Neuronal stem cell (in vitro differentiated cells): ENCODE data around the gene MRPL24.
"Not testable (repeated sequence)": the region's sequence is repeated elsewhere in the genome, so short reads cannot be mapped to it uniquely, and the experiment has no call there.

Source experiments
- DNase-seq: peaks from one replicate; pipeline ENCODE4 v3.0.0-alpha.2; 2013; ENCODE audit warnings: low spot score
- H2AFZ ChIP-seq: one replicate; pipeline ENCODE4 v1.6.1; 2013; ENCODE audit warnings: mild to moderate bottlenecking, low read length, inconsistent platforms
- H2AK5ac ChIP-seq: 2 replicates; pipeline ENCODE4 v1.6.1; 2013; ENCODE audit warnings: low read depth, mild to moderate bottlenecking, inconsistent platforms, low read length, moderate library complexity, mixed read lengths
- H2BK120ac ChIP-seq: 2 replicates; pipeline ENCODE4 v1.6.1; 2013; ENCODE audit warnings: low read depth, mild to moderate bottlenecking, inconsistent platforms, low read length, moderate library complexity, mixed read lengths
- H2BK12ac ChIP-seq: one replicate; pipeline ENCODE4 v1.6.1; 2013; ENCODE audit warnings: low read length, inconsistent platforms
- H2BK15ac ChIP-seq: 2 replicates; pipeline ENCODE4 v1.6.1; 2013; ENCODE audit warnings: mild to moderate bottlenecking, low read length, inconsistent platforms, mixed read lengths
- H2BK5ac ChIP-seq: one replicate; pipeline ENCODE4 v1.6.1; 2013; ENCODE audit warnings: inconsistent platforms, mild to moderate bottlenecking, low read length, moderate library complexity
- H3K14ac ChIP-seq: one replicate; pipeline ENCODE4 v1.6.1; 2013; ENCODE audit warnings: low read length, inconsistent platforms
- H3K18ac ChIP-seq: 2 replicates; pipeline ENCODE4 v1.6.1; 2013; ENCODE audit warnings: low read length, inconsistent platforms
- H3K23ac ChIP-seq: 2 replicates; pipeline ENCODE4 v1.6.1; 2013; ENCODE audit warnings: low read depth, mild to moderate bottlenecking, mixed read lengths, low read length, inconsistent platforms; ENCODE audit not compliant: poor library complexity
- H3K27ac ChIP-seq: replicated peaks from 3 replicates; pipeline ENCODE4 v1.5.1; 2013; ENCODE audit warnings: low read length, inconsistent platforms
- H3K27me3 ChIP-seq, 3 experiments: 2 replicates each; pipeline ENCODE4 v1.6.1; 2013; ENCODE audit warnings: low read length in 3 of 3, mild to moderate bottlenecking in 2 of 3, inconsistent platforms in 1 of 3, low read depth in 1 of 3, mixed read lengths in 1 of 3, moderate library complexity in 1 of 3; ENCODE audit not compliant: control insufficient read depth in 3 of 3, insufficient read depth in 3 of 3
- H3K36me3 ChIP-seq, 2 donors: replicated peaks in 1 of 2; 2 replicates each; pipeline ENCODE4 v1.6.1; 2013; ENCODE audit warnings: low read length in 2 of 2; ENCODE audit not compliant: control insufficient read depth in 2 of 2, insufficient read depth in 2 of 2
- H3K4ac ChIP-seq: 2 replicates; pipeline ENCODE4 v1.6.1; 2013; ENCODE audit warnings: inconsistent platforms, mild to moderate bottlenecking, low read length, moderate library complexity
- H3K4me1 ChIP-seq, 2 donors: 1 replicate in 1 of 2; 2 replicates in 1 of 2; pipeline ENCODE4 v1.6.1; 2013; ENCODE audit warnings: low read length in 2 of 2, low read depth in 1 of 2; ENCODE audit not compliant: control insufficient read depth in 2 of 2, insufficient read depth in 1 of 2
- H3K4me2 ChIP-seq: one replicate; pipeline ENCODE4 v1.6.1; 2013; ENCODE audit warnings: mild to moderate bottlenecking, low read length, inconsistent platforms; ENCODE audit not compliant: insufficient read depth, poor library complexity, severe bottlenecking
- H3K4me3 ChIP-seq, 2 donors: 2 replicates each; pipeline ENCODE4 v1.5.1; 2013; ENCODE audit warnings: low read length in 2 of 2, mild to moderate bottlenecking in 2 of 2, inconsistent platforms in 1 of 2, moderate library complexity in 1 of 2
- H3K79me1 ChIP-seq: one replicate; pipeline ENCODE4 v1.6.1; 2013; ENCODE audit warnings: low read depth, mild to moderate bottlenecking, inconsistent platforms, low read length, moderate library complexity
- H3K9ac ChIP-seq: one replicate; pipeline ENCODE4 v1.6.1; 2013; ENCODE audit warnings: mild to moderate bottlenecking, low read depth, low read length, inconsistent platforms; ENCODE audit not compliant: poor library complexity
- H3K9me3 ChIP-seq, 2 donors: replicated peaks in 1 of 2; 2 replicates each; pipeline versions ENCODE3 to v1.6.1; 2013; ENCODE audit warnings: low read length in 2 of 2, mild to moderate bottlenecking in 2 of 2, inconsistent platforms in 1 of 2, low read depth in 1 of 2, mixed read lengths in 1 of 2, moderate library complexity in 1 of 2; ENCODE audit not compliant: control insufficient read depth in 2 of 2, insufficient read depth in 1 of 2
- H4K8ac ChIP-seq: one replicate; pipeline ENCODE4 v1.6.1; 2013; ENCODE audit warnings: low read depth, mild to moderate bottlenecking, inconsistent platforms, low read length, moderate library complexity
- H4K91ac ChIP-seq: one replicate; pipeline ENCODE4 v1.6.1; 2013; ENCODE audit warnings: low read length, low read depth, mild to moderate bottlenecking, inconsistent platforms; ENCODE audit not compliant: poor library complexity
- WGBS, 2 donors: extraction: QIAGEN DNeasy Blood & Tissue Kit; methylation state at CpG; one replicate each; pipeline ENCODE4 v1.1.7; 2013; ENCODE audit warnings: missing lambda C conversion rate in 2 of 2, mixed read lengths in 1 of 2; ENCODE audit not compliant: insufficient read length in 2 of 2, insufficient replicate concordance in 1 of 2; ENCODE audit errors: extremely low coverage in 2 of 2; 5-methylcytosine and 5-hydroxymethylcytosine counted together

MRPL24 gene

GRCh38 chr1:156766298-156767100 lies 25.6 kb upstream of the MRPL24 start:
- Histone ChIP-seq H2BK120ac (no peak overlapping the region), H4K8ac (no peak overlapping the region), H3K23ac (no peak overlapping the region), H3K9me3 (no peaks in the 10 kb centered on the region), H3K79me1 (peaks cover 4% of the 10 kb centered on the region), H3K18ac (no peak overlapping the region), H2AFZ (peak overlapping the region; percentile 79), H3K4me1 (peaks cover 14 to 16% of the 10 kb centered on the region in 2 donors), H3K14ac (no peak overlapping the region), H3K9ac (peak overlapping the region; percentile 14), H3K4me2 (peak overlapping the region; percentile 63), H2BK12ac (no peak overlapping the region), H3K36me3 (peaks cover 5 to 26% of the 10 kb centered on the region in 2 donors), H3K27me3 (no peaks in the 10 kb centered on the region), H3K27ac (no peak overlapping the region), H2BK5ac (no peak overlapping the region), H2AK5ac (no peak overlapping the region), H2BK15ac (no peak overlapping the region), H4K91ac (no peak overlapping the region), H3K4me3 (peak overlapping the region; percentile 73 to 83), H3K4ac (no peak overlapping the region)
- no CpG with 5 or more reads among the region's 14 CpGs for WGBS, 2 donors
- DNase-seq, result no peak

GRCh38 chr1:156765666-156766065 lies 24.8 kb upstream of the MRPL24 start:
- H4K91ac ChIP-seq, result no peak overlapping the region
- H3K36me3 ChIP-seq, result peaks cover 0 to 18% of the 10 kb centered on the region in 2 donors
- H3K4me2 ChIP-seq, result no peak overlapping the region
- no peak overlapping the region for H3K23ac ChIP-seq
- no peaks in the 10 kb centered on the region for H3K9me3 ChIP-seq
- H2BK5ac ChIP-seq, result no peak overlapping the region
- H3K9ac ChIP-seq, result no peak overlapping the region
- peaks cover 4% of the 10 kb centered on the region for H3K79me1 ChIP-seq
- no peaks in the 10 kb centered on the region for H3K27me3 ChIP-seq
- H2BK120ac ChIP-seq, result no peak overlapping the region
- DNase-seq, result no peak
- peak overlapping the region in 1 of 2 donors; percentile 83 for H3K4me3 ChIP-seq
- no peak overlapping the region for H4K8ac ChIP-seq
- no peak overlapping the region for H3K14ac ChIP-seq
- no peak overlapping the region for H3K18ac ChIP-seq
- peaks cover 14 to 16% of the 10 kb centered on the region in 2 donors for H3K4me1 ChIP-seq
- H2BK12ac ChIP-seq, result no peak overlapping the region
- no peak overlapping the region for H2BK15ac ChIP-seq
- H2AK5ac ChIP-seq, result no peak overlapping the region
- H3K4ac ChIP-seq, result no peak overlapping the region
- peak overlapping the region; percentile 79 for H2AFZ ChIP-seq
- H3K27ac ChIP-seq, result no peak overlapping the region
- WGBS, 2 donors, result no CpG with 5 or more reads among the region's 5 CpGs

- H4K91ac ChIP-seq, H3K79me1 ChIP-seq, H3K4ac ChIP-seq, H2BK12ac ChIP-seq, H2BK15ac ChIP-seq, H2AK5ac ChIP-seq, H3K23ac ChIP-seq, H3K9me3 ChIP-seq, H2AFZ ChIP-seq, H3K9ac ChIP-seq, DNase-seq, H2BK5ac ChIP-seq, H3K27me3 ChIP-seq, H3K18ac ChIP-seq, H2BK120ac ChIP-seq, H3K14ac ChIP-seq, H4K8ac ChIP-seq, H3K4me3 ChIP-seq, H3K27ac ChIP-seq, H3K4me2 ChIP-seq: not testable (repeated sequence)
- H3K36me3 ChIP-seq, result peaks cover 0 to 12% of the 10 kb centered on the region in 2 donors
- H3K4me1 ChIP-seq, result peaks cover 14 to 16% of the 10 kb centered on the region in 2 donors
- no CpG with 5 or more reads among the region's 15 CpGs for WGBS, 2 donors
Observed at GRCh38 chr1:156765136-156765535, 24.2 kb upstream of the MRPL24 start.

- no peak overlapping the region for H2BK5ac ChIP-seq
- H3K4me3 ChIP-seq, result no peak overlapping the region
- H3K9me3 ChIP-seq, result no peaks in the 10 kb centered on the region
- no peak overlapping the region for H3K14ac ChIP-seq
- no peak overlapping the region for H3K18ac ChIP-seq
- no peak overlapping the region for H2BK120ac ChIP-seq
- DNase-seq, result no peak
- H2AFZ ChIP-seq, result no peak overlapping the region
- no peak overlapping the region for H3K27ac ChIP-seq
- peaks cover 3% of the 10 kb centered on the region in 2 donors for H3K4me1 ChIP-seq
- H3K4ac ChIP-seq, result no peak overlapping the region
- no peaks in the 10 kb centered on the region for H3K79me1 ChIP-seq
- H3K4me2 ChIP-seq, result no peak overlapping the region
- H3K23ac ChIP-seq, result no peak overlapping the region
- H2AK5ac ChIP-seq, result no peak overlapping the region
- no peaks in the 10 kb centered on the region for H3K36me3 ChIP-seq
- no peak overlapping the region for H4K8ac ChIP-seq
- H2BK12ac ChIP-seq, result no peak overlapping the region
- H2BK15ac ChIP-seq, result no peak overlapping the region
- no CpG with 5 or more reads among the region's 4 CpGs for WGBS, 2 donors
- H4K91ac ChIP-seq, result no peak overlapping the region
- H3K27me3 ChIP-seq, result no peaks in the 10 kb centered on the region
- H3K9ac ChIP-seq, result no peak overlapping the region
Observed at GRCh38 chr1:156760796-156761104, 19.9 kb upstream of the MRPL24 start.
